Activated T-helper 1 cell treated with anti-CD3 and anti-CD28 coated beads, Interleukin-12 subunit alpha, Interleukin-12 subunit beta, Interleukin-2, Interleukin-4 antibody, amounts not matched to agents 30 ng/mL and 10 ng/mL and 1 ng/mL, durations not matched to agents 14 hours and 24 hours and 36 hours (primary cell): ENCODE data around the gene RABGAP1. TPM values are rescaled to one million over a fixed set of nuclear protein-coding genes. Genes with fewer than 3 reads are reported as not detected.
"Not testable (repeated sequence)": the region's sequence is repeated elsewhere in the genome, so short reads cannot be mapped to it uniquely, and the experiment has no call there.

Experiments
- DNase-seq: peaks from one replicate; pipeline ENCODE4 v3.0.0; 2021; ENCODE audit warnings: low spot score
- H3K27ac Mint-ChIP-seq: one replicate; pipeline ENCODE4 v1.8.0; 2021; ENCODE audit warnings: mild to moderate bottlenecking, mixed read lengths
- H3K27me3 Mint-ChIP-seq: one replicate; pipeline ENCODE4 v1.8.0; 2022; ENCODE audit warnings: mild to moderate bottlenecking, moderate library complexity, mixed read lengths; ENCODE audit not compliant: insufficient read depth
- H3K36me3 Mint-ChIP-seq: one replicate; pipeline ENCODE4 v1.8.0; 2021; ENCODE audit warnings: low read depth, mixed read lengths
- H3K4me1 Mint-ChIP-seq: one replicate; pipeline ENCODE4 v1.8.0; 2021; ENCODE audit warnings: low read depth, mixed read lengths
- H3K4me3 Mint-ChIP-seq: one replicate; pipeline ENCODE4 v1.8.0; 2021; ENCODE audit warnings: mild to moderate bottlenecking, moderate library complexity, mixed read lengths
- H3K9me3 Mint-ChIP-seq: one replicate; pipeline ENCODE4 v1.8.0; 2021; ENCODE audit warnings: mixed read lengths
- intact Hi-C: fragments of 100-400 bp; cut with micrococcal nuclease; formaldehyde crosslinking; loops from one replicate; pipeline ENCODE4 v1.15.1; 2024
- total RNA-seq: library from RNA; stranded (reverse); gene quantifications from 2 replicates; pipeline ENCODE4 v1.2.3, GENCODE V29; 2022

RABGAP1 gene
- total RNA-seq: 26.6 and 30.2 TPM in 2 replicates

GRCh38 chr9:122940749-122941581, at the start of gene RABGAP1:
TSS of gene RABGAP1 (plus strand) at chr9:122941020. CDS start at chr9:122957060, 16,040 bp downstream.
- Mint-ChIP-seq H3K4me3 (peak within 1 kb of the TSS; percentile 98), H3K27ac (peak within 1 kb of the TSS; percentile 76), H3K27me3 (peaks cover 1% of the 10 kb centered on the region), H3K36me3 (peaks cover 11% of the 10 kb centered on the region), H3K4me1 (peaks cover 28% of the 10 kb centered on the region), H3K9me3 (no peaks in the 10 kb centered on the region)
- intact Hi-C loops: loop anchor here (1.0 to 2.0 kb wide), 6 partner anchors 10 to 398 kb away; partner anchors contain the start of genes RC3H2, STRBP, ZBTB26 and ZBTB6
- DNase-seq: peak; percentile 97

- DNase-seq: no peak
- no peaks in the 10 kb centered on the region for H3K27me3 Mint-ChIP-seq
- no peaks in the 10 kb centered on the region for H3K9me3 Mint-ChIP-seq
- intact Hi-C loops: no loop called here
- no peak overlapping the region for H3K4me3 Mint-ChIP-seq
- H3K4me1 Mint-ChIP-seq: peaks cover 40% of the 10 kb centered on the region
- peak overlapping the region; percentile 20 for H3K27ac Mint-ChIP-seq
- H3K36me3 Mint-ChIP-seq: peaks cover 11% of the 10 kb centered on the region
Observed at GRCh38 chr9:122897969-122898368, 42.9 kb upstream of the RABGAP1 start.

- no peak for DNase-seq
- Mint-ChIP-seq H3K4me1 (peaks cover 55% of the 10 kb centered on the region), H3K4me3 (peak overlapping the region; percentile 54), H3K36me3 (peaks cover 9% of the 10 kb centered on the region), H3K27me3 (no peaks in the 10 kb centered on the region), H3K27ac (no peak overlapping the region), H3K9me3 (no peaks in the 10 kb centered on the region)
- intact Hi-C loops: loop anchor here (5.0 to 10.0 kb wide), 4 partner anchors 53 to 806 kb away; partner anchors contain the start of genes MRRF, RBM18 and TTLL11
Observed at GRCh38 chr9:122900791-122901190, 40.0 kb upstream of the RABGAP1 start.

GRCh38 chr9:122904466-122904822, 36.4 kb upstream of the RABGAP1 start:
- Mint-ChIP-seq H3K4me1 (peaks cover 52% of the 10 kb centered on the region), H3K4me3 (peak overlapping the region; percentile 95), H3K9me3 (no peaks in the 10 kb centered on the region), H3K36me3 (peaks cover 11% of the 10 kb centered on the region), H3K27ac (peak overlapping the region; percentile 89), H3K27me3 (no peaks in the 10 kb centered on the region)
- intact Hi-C loops: loop anchor here (1.0 to 10.0 kb wide), 7 partner anchors 57 to 810 kb away; partner anchors contain the start of genes MRRF, PDCL, RBM18 and STRBP
- peak; percentile 11 for DNase-seq

- H3K4me3 Mint-ChIP-seq: peak within 1 kb of the TSS; percentile 95
- no peaks in the 10 kb centered on the region for H3K27me3 Mint-ChIP-seq
- peaks cover 49% of the 10 kb centered on the region for H3K4me1 Mint-ChIP-seq
- peak within 1 kb of the TSS; percentile 96 for H3K27ac Mint-ChIP-seq
- intact Hi-C loops: loop anchor here (1.0 to 10.0 kb wide), 12 partner anchors 8 to 810 kb away; partner anchors contain the start of genes MRRF, PDCL, RBM18 and STRBP
- H3K9me3 Mint-ChIP-seq: no peaks in the 10 kb centered on the region
- H3K36me3 Mint-ChIP-seq: peaks cover 13% of the 10 kb centered on the region
- DNase-seq: peak; percentile 97
Observed at GRCh38 chr9:122904823-122905710, 35.8 kb upstream of the RABGAP1 start, which contains the start of gene RC3H2. TSS of gene RC3H2 (minus strand) at chr9:122905359. CDS start at chr9:122897509, 7,850 bp downstream.

GRCh38 chr9:122906122-122906521, 34.7 kb upstream of the RABGAP1 start:
- H3K9me3 Mint-ChIP-seq, H3K4me3 Mint-ChIP-seq, H3K27ac Mint-ChIP-seq, DNase-seq, H3K27me3 Mint-ChIP-seq: not testable (repeated sequence)
- Mint-ChIP-seq H3K36me3 (peaks cover 21% of the 10 kb centered on the region), H3K4me1 (peaks cover 46% of the 10 kb centered on the region)
- intact Hi-C loops: loop anchor here (10.0 kb wide), 3 partner anchors 441 to 811 kb away; partner anchors contain the start of genes MRRF, RBM18 and TTLL11

GRCh38 chr9:122912671-122912963, 28.2 kb upstream of the RABGAP1 start:
- intact Hi-C loops: no loop called here
- no peaks in the 10 kb centered on the region for H3K27me3 Mint-ChIP-seq
- no peak for DNase-seq
- H3K36me3 Mint-ChIP-seq: peaks cover 33% of the 10 kb centered on the region
- H3K4me3 Mint-ChIP-seq: peak overlapping the region; percentile 98
- H3K4me1 Mint-ChIP-seq: peaks cover 34% of the 10 kb centered on the region
- no peaks in the 10 kb centered on the region for H3K9me3 Mint-ChIP-seq
- H3K27ac Mint-ChIP-seq: peak overlapping the region; percentile 94

- peak; percentile 61 for DNase-seq
- Mint-ChIP-seq H3K27ac (peak within 1 kb of the TSS; percentile 94), H3K9me3 (no peaks in the 10 kb centered on the region), H3K4me3 (peak within 1 kb of the TSS; percentile 98), H3K36me3 (peaks cover 29% of the 10 kb centered on the region), H3K27me3 (no peaks in the 10 kb centered on the region), H3K4me1 (peaks cover 34% of the 10 kb centered on the region)
- intact Hi-C loops: loop anchor here (1.0 kb wide), 4 partner anchors 8 to 78 kb away; partner anchors contain the start of genes RC3H2 and ZBTB26
Observed at GRCh38 chr9:122912964-122913673, 27.7 kb upstream of the RABGAP1 start, which contains the start of gene ZBTB6. TSS of gene ZBTB6 (minus strand) at chr9:122913323. CDS start at chr9:122912072, 1,251 bp downstream.

GRCh38 chr9:122918310-122918709, 22.5 kb upstream of the RABGAP1 start:
- intact Hi-C loops: no loop called here
- no peak overlapping the region for H3K27ac Mint-ChIP-seq
- DNase-seq: no peak
- no peaks in the 10 kb centered on the region for H3K9me3 Mint-ChIP-seq
- H3K27me3 Mint-ChIP-seq: no peaks in the 10 kb centered on the region
- H3K36me3 Mint-ChIP-seq: peaks cover 13% of the 10 kb centered on the region
- peaks cover 4% of the 10 kb centered on the region for H3K4me1 Mint-ChIP-seq
- no peak overlapping the region for H3K4me3 Mint-ChIP-seq

- no peak for DNase-seq
- H3K27ac Mint-ChIP-seq: no peak overlapping the region
- H3K9me3 Mint-ChIP-seq: no peaks in the 10 kb centered on the region
- H3K4me1 Mint-ChIP-seq: peaks cover 5% of the 10 kb centered on the region
- H3K4me3 Mint-ChIP-seq: no peak overlapping the region
- H3K36me3 Mint-ChIP-seq: peaks cover 14% of the 10 kb centered on the region
- intact Hi-C loops: no loop called here
- no peaks in the 10 kb centered on the region for H3K27me3 Mint-ChIP-seq
Observed at GRCh38 chr9:122922713-122923112, 18.1 kb upstream of the RABGAP1 start.

GRCh38 chr9:122923947-122924346, 16.9 kb upstream of the RABGAP1 start:
- H3K27me3 Mint-ChIP-seq: no peaks in the 10 kb centered on the region
- intact Hi-C loops: no loop called here
- H3K36me3 Mint-ChIP-seq: peaks cover 14% of the 10 kb centered on the region
- no peak for DNase-seq
- H3K9me3 Mint-ChIP-seq: no peaks in the 10 kb centered on the region
- H3K4me3 Mint-ChIP-seq: no peak overlapping the region
- H3K4me1 Mint-ChIP-seq: peaks cover 5% of the 10 kb centered on the region
- H3K27ac Mint-ChIP-seq: no peak overlapping the region

GRCh38 chr9:122929796-122930354, 10.9 kb upstream of the RABGAP1 start:
- Mint-ChIP-seq H3K36me3 (peaks cover 10% of the 10 kb centered on the region), H3K4me1 (peaks cover 8% of the 10 kb centered on the region)

More at GRCh38 chr9:122929796-122930354, 10.9 kb upstream of the RABGAP1 start:
- no peak overlapping the region for H3K4me3 Mint-ChIP-seq
- intact Hi-C loops: no loop called here
- DNase-seq: no peak
- no peaks in the 10 kb centered on the region for H3K9me3 Mint-ChIP-seq
- H3K27me3 Mint-ChIP-seq: no peaks in the 10 kb centered on the region
- no peak overlapping the region for H3K27ac Mint-ChIP-seq
